Colonic mucosa (tissue), 4 donors: ENCODE data around the gene ARNT2. TPM values are rescaled to one million over a fixed set of nuclear protein-coding genes. Genes with fewer than 3 reads are reported as not detected.

Experiments
- DNase-seq: peaks from one replicate; pipeline ENCODE4 v3.0.0-alpha.2; 2020
- H3K27ac ChIP-seq: fragments of 200-600 bp; one replicate; pipeline ENCODE4 v1.8.0; 2021
- H3K27me3 ChIP-seq: fragments of 200-600 bp; one replicate; pipeline ENCODE4 v1.8.0; 2021
- H3K36me3 ChIP-seq: fragments of 200-600 bp; one replicate; pipeline ENCODE4 v1.8.0; 2021
- H3K4me1 ChIP-seq: fragments of 200-600 bp; one replicate; pipeline ENCODE4 v1.8.0; 2021; ENCODE audit warnings: mild to moderate bottlenecking
- H3K4me3 ChIP-seq: fragments of 200-600 bp; one replicate; pipeline ENCODE4 v1.8.0; 2021
- H3K9ac ChIP-seq, 2 donors: one replicate each; pipeline ENCODE4 v1.7.0; 2013; ENCODE audit warnings: control low read depth in 2 of 2, low read depth in 2 of 2, low read length in 2 of 2
- H3K9me3 ChIP-seq: fragments of 200-600 bp; one replicate; pipeline ENCODE4 v1.8.0; 2021
- intact Hi-C: fragments of 100-400 bp; cut with DNase I; formaldehyde crosslinking; loops from one replicate; pipeline ENCODE4 v1.14.1; 2022
- total RNA-seq, 2 donors: library from RNA; stranded (reverse); fragmentation: NEBNext Ultra II Directional in 1 of 2; extraction: Animal tissue kit (Norgen Biotek cat#: 25700) in 1 of 2; gene quantifications; one replicate each; pipeline ENCODE4 v1.2.1, GENCODE V29; 2021
- TF ChIP-seq, protein P1 (sequence below): fragments of 200-600 bp; IDR thresholded peaks from one replicate; pipeline ENCODE4 v1.8.0; 2022; ENCODE audit warnings: antibody characterized with exemption, mild to moderate bottlenecking
- donor health status: healthy.
- donor health status: DM: no; HTN: no; CAD: no.
- donor health status: DM: no; HTN: no; CAD: no.

Gene ARNT2
- total RNA-seq, 2 donors from 2014 or later, result 1.6 to 2.7 TPM

DNA sequence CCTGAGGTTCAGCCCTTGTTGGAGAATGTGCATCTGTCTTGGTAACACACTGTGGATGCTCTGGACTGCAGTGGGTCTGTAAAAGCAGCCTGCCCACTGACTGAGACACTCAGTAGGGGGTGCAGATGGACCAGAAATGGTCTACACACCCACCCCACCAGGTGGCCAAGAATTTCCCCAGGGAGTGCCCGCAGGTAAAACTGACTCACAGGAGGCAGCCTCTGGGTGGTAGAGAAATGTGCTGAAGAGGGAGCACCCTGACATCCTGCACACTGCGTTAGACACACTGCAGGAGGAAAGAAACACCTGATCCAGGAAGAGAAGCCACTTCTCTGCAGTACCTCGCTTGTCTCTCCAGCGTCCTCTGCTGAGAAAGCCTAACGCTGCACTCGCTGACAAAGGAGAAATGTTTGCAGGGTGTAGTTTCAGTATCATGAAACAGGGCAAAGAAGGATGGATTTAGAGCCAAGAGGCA lies 181.4 kb downstream of the ARNT2 start:
- TF ChIP-seq, protein P1, sequence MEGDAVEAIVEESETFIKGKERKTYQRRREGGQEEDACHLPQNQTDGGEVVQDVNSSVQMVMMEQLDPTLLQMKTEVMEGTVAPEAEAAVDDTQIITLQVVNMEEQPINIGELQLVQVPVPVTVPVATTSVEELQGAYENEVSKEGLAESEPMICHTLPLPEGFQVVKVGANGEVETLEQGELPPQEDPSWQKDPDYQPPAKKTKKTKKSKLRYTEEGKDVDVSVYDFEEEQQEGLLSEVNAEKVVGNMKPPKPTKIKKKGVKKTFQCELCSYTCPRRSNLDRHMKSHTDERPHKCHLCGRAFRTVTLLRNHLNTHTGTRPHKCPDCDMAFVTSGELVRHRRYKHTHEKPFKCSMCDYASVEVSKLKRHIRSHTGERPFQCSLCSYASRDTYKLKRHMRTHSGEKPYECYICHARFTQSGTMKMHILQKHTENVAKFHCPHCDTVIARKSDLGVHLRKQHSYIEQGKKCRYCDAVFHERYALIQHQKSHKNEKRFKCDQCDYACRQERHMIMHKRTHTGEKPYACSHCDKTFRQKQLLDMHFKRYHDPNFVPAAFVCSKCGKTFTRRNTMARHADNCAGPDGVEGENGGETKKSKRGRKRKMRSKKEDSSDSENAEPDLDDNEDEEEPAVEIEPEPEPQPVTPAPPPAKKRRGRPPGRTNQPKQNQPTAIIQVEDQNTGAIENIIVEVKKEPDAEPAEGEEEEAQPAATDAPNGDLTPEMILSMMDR, result peak; percentile 23
- intact Hi-C loops, result no loop called here
- Histone ChIP-seq H3K36me3 (no peaks in the 10 kb centered on the region), H3K27me3 (no peaks in the 10 kb centered on the region), H3K27ac (no peak overlapping the region), H3K4me3 (no peak overlapping the region), H3K4me1 (no peaks in the 10 kb centered on the region), H3K9ac (no peak overlapping the region), H3K9me3 (no peaks in the 10 kb centered on the region)
- peak; percentile 22 for DNase-seq

DNA sequence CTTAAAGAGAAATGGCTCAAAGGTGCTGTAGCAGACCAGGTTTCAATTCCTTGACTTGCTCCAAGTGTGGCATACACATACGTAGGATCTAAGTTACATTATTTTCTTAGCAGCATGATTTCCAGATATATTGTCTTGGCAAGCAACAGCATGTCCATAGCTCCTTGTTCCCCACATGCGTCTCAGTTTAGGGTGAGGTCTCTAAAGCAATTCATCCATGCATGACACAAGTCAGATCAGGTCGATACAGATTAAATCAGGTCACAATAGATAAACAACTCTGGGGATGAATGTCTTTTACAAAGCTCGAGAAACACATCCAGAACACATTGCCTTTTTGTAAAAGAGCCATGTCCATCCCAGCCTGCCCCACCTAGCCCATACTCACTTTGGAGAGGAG lies 182.0 kb downstream of the ARNT2 start:
- TF ChIP-seq, protein P1, result no peak
- Histone ChIP-seq H3K27me3 (no peaks in the 10 kb centered on the region), H3K9me3 (no peaks in the 10 kb centered on the region), H3K36me3 (no peaks in the 10 kb centered on the region), H3K4me1 (no peaks in the 10 kb centered on the region), H3K27ac (no peak overlapping the region), H3K4me3 (no peak overlapping the region), H3K9ac (no peak overlapping the region)
- intact Hi-C loops, result no loop called here
- DNase-seq, result no peak

DNA sequence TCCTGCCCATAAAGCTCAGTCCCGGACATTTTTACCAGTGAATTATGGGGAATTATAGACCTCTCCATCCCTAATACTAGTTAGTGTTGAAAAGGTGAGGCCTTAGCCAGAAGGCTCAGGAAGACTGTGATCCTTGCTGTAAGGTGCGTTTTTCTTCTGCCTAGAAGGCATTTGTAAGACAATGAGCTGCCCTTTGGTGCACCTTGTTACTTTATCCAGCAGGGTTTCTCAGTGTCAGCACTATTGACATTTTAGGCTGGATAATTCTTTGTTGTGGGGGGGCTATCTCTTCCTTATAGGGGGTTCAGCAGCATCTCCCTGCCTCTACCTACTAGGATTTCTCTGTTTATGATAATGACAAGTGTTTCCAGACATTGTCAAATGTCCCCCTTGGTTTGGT lies 182.8 kb downstream of the ARNT2 start:
- Histone ChIP-seq H3K27ac (no peak overlapping the region), H3K27me3 (no peaks in the 10 kb centered on the region), H3K9me3 (no peaks in the 10 kb centered on the region), H3K9ac (no peak overlapping the region), H3K4me3 (no peak overlapping the region), H3K4me1 (no peaks in the 10 kb centered on the region), H3K36me3 (no peaks in the 10 kb centered on the region)
- TF ChIP-seq, protein P1, result no peak
- intact Hi-C loops, result no loop called here
- no peak for DNase-seq

DNA sequence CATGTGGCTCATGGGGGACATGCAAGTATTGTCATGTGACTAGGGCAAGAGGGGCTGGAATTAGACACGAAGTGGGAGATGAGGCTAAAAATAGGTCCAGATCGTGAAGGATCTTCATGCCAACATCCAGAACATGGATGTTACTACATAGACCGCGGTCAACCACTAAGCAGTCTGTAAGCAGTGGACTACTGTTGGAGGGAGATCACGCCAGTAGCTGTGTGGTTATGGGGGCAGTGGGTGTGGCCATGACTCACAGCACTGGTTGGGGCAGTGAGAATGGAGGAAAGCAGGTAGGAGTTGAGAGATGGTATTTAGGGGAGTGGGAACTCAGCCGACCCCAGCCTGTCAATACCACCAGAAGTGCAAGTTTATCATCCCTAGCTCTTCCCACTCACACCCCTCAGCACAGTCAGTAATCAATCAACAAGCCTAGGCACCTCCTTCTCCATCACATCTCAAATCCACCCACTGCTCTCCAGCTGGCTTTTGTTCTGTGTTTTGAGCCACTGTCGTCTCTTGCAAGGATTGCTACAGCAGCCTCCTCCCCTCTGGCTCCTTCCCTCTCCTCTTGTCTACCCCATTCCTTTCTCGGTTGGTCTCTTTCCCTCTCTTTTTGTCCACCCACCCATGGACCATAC lies 183.8 kb downstream of the ARNT2 start:
- Histone ChIP-seq H3K9ac (no peak overlapping the region), H3K4me1 (no peaks in the 10 kb centered on the region), H3K4me3 (no peak overlapping the region), H3K27me3 (no peaks in the 10 kb centered on the region), H3K27ac (no peak overlapping the region), H3K36me3 (no peaks in the 10 kb centered on the region), H3K9me3 (no peaks in the 10 kb centered on the region)
- TF ChIP-seq, protein P1, result no peak
- no peak for DNase-seq
- intact Hi-C loops, result no loop called here

DNA sequence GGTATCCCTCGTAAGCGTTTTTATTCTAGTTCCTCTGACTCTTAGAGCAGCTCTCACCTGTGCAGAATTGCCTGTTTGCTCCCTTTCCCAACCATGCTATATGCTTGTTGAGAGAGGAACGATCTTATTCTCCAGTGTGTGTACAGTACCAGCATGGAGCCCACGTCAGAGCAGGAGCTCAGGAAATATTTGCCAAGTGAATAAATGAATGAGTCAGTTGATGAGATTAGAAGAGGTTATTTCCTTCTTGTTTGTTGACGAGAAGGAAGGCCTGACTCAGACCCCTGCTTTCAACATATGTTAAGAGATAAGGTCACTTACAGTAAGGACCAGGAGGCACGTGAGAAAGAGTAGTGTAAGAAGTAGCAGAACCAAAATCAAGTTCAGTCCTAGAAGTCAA lies 184.6 kb downstream of the ARNT2 start:
- TF ChIP-seq, protein P1, result no peak
- H3K4me1 ChIP-seq, result no peaks in the 10 kb centered on the region
- no peaks in the 10 kb centered on the region for H3K27me3 ChIP-seq
- intact Hi-C loops, result no loop called here
- H3K36me3 ChIP-seq, result no peaks in the 10 kb centered on the region
- no peaks in the 10 kb centered on the region for H3K9me3 ChIP-seq
- H3K27ac ChIP-seq, result no peak overlapping the region
- H3K4me3 ChIP-seq, result no peak overlapping the region
- no peak overlapping the region for H3K9ac ChIP-seq
- DNase-seq, result no peak
